Osteoblast (primary cell): ENCODE results near the gene ETV6. TPM values are rescaled to one million over a fixed set of nuclear protein-coding genes. Genes with fewer than 3 reads are reported as not detected.

Source experiments
- DNase-seq: peaks from one replicate; pipeline ENCODE4 v3.0.0; 2011; ENCODE audit warnings: low spot score, mixed read lengths; ENCODE audit not compliant: insufficient read length; ENCODE audit errors: missing footprints
- H2AFZ ChIP-seq: 2 replicates; pipeline ENCODE4 v1.6.0; 2011; ENCODE audit warnings: mild to moderate bottlenecking, low read length
- H3K27ac ChIP-seq: 2 replicates; pipeline ENCODE4 v1.5.1; 2011; ENCODE audit warnings: mild to moderate bottlenecking, low read depth, low read length, moderate library complexity
- H3K27me3 ChIP-seq: 2 replicates; pipeline ENCODE4 v1.6.0; 2012; ENCODE audit warnings: mild to moderate bottlenecking, control low read depth, inconsistent platforms, low read length, moderate library complexity; ENCODE audit not compliant: insufficient read depth
- H3K36me3 ChIP-seq: 2 replicates; pipeline ENCODE4 v1.5.1; 2011; ENCODE audit warnings: mild to moderate bottlenecking, low read length, control low read depth, moderate library complexity; ENCODE audit not compliant: insufficient read depth
- H3K4me1 ChIP-seq: 2 replicates; pipeline ENCODE4 v1.5.1; 2011; ENCODE audit warnings: mild to moderate bottlenecking, low read length, control low read depth, moderate library complexity; ENCODE audit not compliant: insufficient read depth
- H3K4me2 ChIP-seq: 2 replicates; pipeline ENCODE4 v1.6.0; 2011; ENCODE audit warnings: mild to moderate bottlenecking, low read length; ENCODE audit not compliant: insufficient read depth
- H3K4me3 ChIP-seq: fragments of 200-600 bp; sonication (generic); 3 replicates; pipeline ENCODE4 v1.5.1; 2012; ENCODE audit warnings: mild to moderate bottlenecking, low read length, inconsistent platforms; ENCODE audit not compliant: insufficient read depth
- H3K79me2 ChIP-seq: 2 replicates; pipeline ENCODE4 v1.6.0; 2012; ENCODE audit warnings: mild to moderate bottlenecking, low read length, control low read depth, inconsistent platforms; ENCODE audit not compliant: insufficient read depth
- H3K9me3 ChIP-seq: 2 replicates; pipeline ENCODE4 v1.5.1; 2011; ENCODE audit warnings: low read depth, low read length, control low read depth
- H4K20me1 ChIP-seq: 2 replicates; pipeline ENCODE4 v1.6.0; 2012; ENCODE audit warnings: mild to moderate bottlenecking, low read length, control low read depth; ENCODE audit not compliant: insufficient read depth
- CTCF ChIP-seq: IDR thresholded peaks from 2 replicates; pipeline ENCODE4 v1.5.1; 2011; ENCODE audit warnings: mild to moderate bottlenecking, low read depth, low read length, moderate library complexity; ENCODE audit errors: extremely low read depth
- total RNA-seq: library from RNA; depleted of rRNA; stranded (reverse); fragments of >200 nt; gene quantifications from 2 replicates; pipeline ENCODE4 v1.2.3, GENCODE V29; 2012

ETV6 gene
- total RNA-seq, 1 donor = 16.3 TPM

GRCh38 chr12:11773889-11774677 is 124.6 kb downstream of the ETV6 start:
- no peaks in the 10 kb centered on the region for H3K27me3 ChIP-seq
- H3K4me1 ChIP-seq = peaks cover 28% of the 10 kb centered on the region
- DNase-seq = no peak
- no peak overlapping the region for H3K27ac ChIP-seq
- no peak overlapping the region for H3K4me2 ChIP-seq
- no peak for TF ChIP-seq CTCF
- no peak overlapping the region for H2AFZ ChIP-seq
- no peaks in the 10 kb centered on the region for H4K20me1 ChIP-seq
- no peaks in the 10 kb centered on the region for H3K36me3 ChIP-seq
- no peaks in the 10 kb centered on the region for H3K9me3 ChIP-seq
- no peak overlapping the region for H3K4me3 ChIP-seq
- H3K79me2 ChIP-seq = peaks cover 30% of the 10 kb centered on the region

GRCh38 chr12:11774821-11775220 is 125.3 kb downstream of the ETV6 start:
- Histone ChIP-seq H3K4me3 (no peak overlapping the region), H3K27me3 (no peaks in the 10 kb centered on the region), H2AFZ (no peak overlapping the region), H3K4me1 (peaks cover 36% of the 10 kb centered on the region), H4K20me1 (no peaks in the 10 kb centered on the region), H3K27ac (no peak overlapping the region), H3K4me2 (no peak overlapping the region), H3K79me2 (peaks cover 27% of the 10 kb centered on the region), H3K9me3 (no peaks in the 10 kb centered on the region), H3K36me3 (no peaks in the 10 kb centered on the region)
- no peak for TF ChIP-seq CTCF
- DNase-seq = peak; percentile 13

GRCh38 chr12:11776316-11776715 is 126.8 kb downstream of the ETV6 start:
- Histone ChIP-seq H2AFZ (no peak overlapping the region), H3K4me2 (no peak overlapping the region), H3K79me2 (peaks cover 29% of the 10 kb centered on the region), H3K36me3 (no peaks in the 10 kb centered on the region), H3K27ac (no peak overlapping the region), H3K4me1 (peaks cover 31% of the 10 kb centered on the region), H3K9me3 (no peaks in the 10 kb centered on the region), H3K27me3 (no peaks in the 10 kb centered on the region), H4K20me1 (no peaks in the 10 kb centered on the region), H3K4me3 (no peak overlapping the region)
- TF ChIP-seq CTCF = no peak
- no peak for DNase-seq

- H3K4me3 ChIP-seq = no peak overlapping the region
- no peaks in the 10 kb centered on the region for H4K20me1 ChIP-seq
- H3K27me3 ChIP-seq = no peaks in the 10 kb centered on the region
- H3K4me2 ChIP-seq = no peak overlapping the region
- no peak overlapping the region for H2AFZ ChIP-seq
- DNase-seq = no peak
- no peaks in the 10 kb centered on the region for H3K36me3 ChIP-seq
- H3K27ac ChIP-seq = no peak overlapping the region
- peaks cover 37% of the 10 kb centered on the region for H3K79me2 ChIP-seq
- TF ChIP-seq CTCF = no peak
- H3K9me3 ChIP-seq = no peaks in the 10 kb centered on the region
- H3K4me1 ChIP-seq = peaks cover 20% of the 10 kb centered on the region
Observed at GRCh38 chr12:11777451-11777850, 128.0 kb downstream of the ETV6 start.
